NCI-H2171 treated with DMSO at 0.1 percent for 48 hours (cell line): ENCODE measurements around the gene ZNF708.
"Not testable (repeated sequence)": the region's sequence is repeated elsewhere in the genome, so short reads cannot be mapped to it uniquely, and the experiment has no call there.

Experiments
- DNase-seq: peaks from one replicate; lab custom pipeline; 2025; lab: John Stamatoyannopoulos, UW

The ZNF708 gene

GRCh38 chr19:21260164-21260847, 68.9 kb downstream of the ZNF708 start:
- DNase-seq = no peak

- DNase-seq = not testable (repeated sequence)
Measured at GRCh38 chr19:21259421-21260124, 69.6 kb downstream of the ZNF708 start.

GRCh38 chr19:21256722-21257121, 72.5 kb downstream of the ZNF708 start:
- DNase-seq = peak; percentile 5
